ENCODE results near the gene PEAK1.
A peak's percentile ranks its signal among the peaks of the same experiment; 100 is the strongest.
"Not testable (repeated sequence)": the region's sequence is repeated elsewhere in the genome, so short reads cannot be mapped to it uniquely, and the experiment has no call there.

PEAK1 gene

DNA sequence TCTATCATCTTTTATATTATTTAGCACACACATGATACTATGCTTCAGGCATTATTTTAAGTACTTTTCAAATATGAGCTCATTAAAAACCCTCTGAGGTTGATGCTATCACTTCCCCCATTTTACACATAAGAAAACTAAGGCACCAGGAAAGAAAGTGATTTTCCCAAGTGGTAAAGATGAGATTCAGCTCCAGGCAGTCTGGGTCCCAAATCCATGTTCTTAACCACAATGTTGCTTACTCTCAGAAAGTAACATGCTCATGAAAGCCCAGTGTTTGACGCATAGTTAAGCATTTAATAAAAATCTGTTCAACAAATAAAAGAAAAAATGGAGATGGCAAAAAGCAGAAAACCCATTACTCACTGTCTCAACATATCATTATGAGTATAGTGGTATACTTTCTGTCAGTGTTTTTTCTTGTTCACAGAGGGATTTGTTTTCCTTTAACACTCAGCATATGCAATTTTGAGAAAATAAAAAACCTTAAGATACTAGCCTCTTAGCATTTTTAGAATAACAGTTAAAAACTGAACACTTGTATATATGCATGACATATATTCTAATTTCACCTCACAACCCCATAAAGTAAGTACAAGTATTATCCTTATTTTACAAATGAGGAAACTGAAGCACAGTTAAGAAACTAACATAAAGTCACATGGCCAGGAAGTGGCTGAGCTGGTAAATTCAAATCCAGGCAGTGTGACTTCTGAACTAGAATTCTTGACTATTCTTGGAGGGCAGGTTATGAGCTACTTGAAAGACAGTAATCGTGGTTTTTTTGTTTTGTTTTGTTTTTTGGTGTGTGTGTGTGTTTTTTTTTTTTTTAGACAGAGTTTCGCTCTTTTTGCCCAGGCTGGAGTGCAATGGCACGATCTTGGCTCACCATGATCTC lies 10.4 kb downstream of the PEAK1 start:
- H3K4me3 ChIP-seq (ENCODE audit: low read length), result no peak overlapping the region
- peak; percentile 69 for DNase-seq (ENCODE audit: low read depth, low spot score)

DNA sequence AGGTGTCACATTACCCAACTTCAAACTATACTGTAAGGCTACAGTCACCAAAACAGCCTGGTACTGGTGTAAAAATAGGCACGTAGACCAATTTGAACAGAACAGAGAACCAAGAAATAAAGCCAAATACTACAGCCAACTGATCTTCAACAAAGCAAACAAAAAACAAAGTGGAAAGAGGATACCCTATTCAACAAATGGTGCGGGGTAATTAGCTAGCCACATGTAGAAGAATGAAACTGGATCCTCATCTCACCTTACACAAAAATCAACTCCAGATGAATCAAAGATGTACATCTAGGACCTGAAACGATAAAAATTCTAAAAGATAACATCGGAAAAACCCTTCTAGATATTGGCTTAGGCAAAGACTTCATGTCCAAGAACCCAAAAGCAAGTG lies 13.1 kb downstream of the PEAK1 start:
- no peak for DNase-seq (ENCODE audit: low read depth, low spot score)
- H3K4me3 ChIP-seq (ENCODE audit: low read length), result no peak overlapping the region

DNA sequence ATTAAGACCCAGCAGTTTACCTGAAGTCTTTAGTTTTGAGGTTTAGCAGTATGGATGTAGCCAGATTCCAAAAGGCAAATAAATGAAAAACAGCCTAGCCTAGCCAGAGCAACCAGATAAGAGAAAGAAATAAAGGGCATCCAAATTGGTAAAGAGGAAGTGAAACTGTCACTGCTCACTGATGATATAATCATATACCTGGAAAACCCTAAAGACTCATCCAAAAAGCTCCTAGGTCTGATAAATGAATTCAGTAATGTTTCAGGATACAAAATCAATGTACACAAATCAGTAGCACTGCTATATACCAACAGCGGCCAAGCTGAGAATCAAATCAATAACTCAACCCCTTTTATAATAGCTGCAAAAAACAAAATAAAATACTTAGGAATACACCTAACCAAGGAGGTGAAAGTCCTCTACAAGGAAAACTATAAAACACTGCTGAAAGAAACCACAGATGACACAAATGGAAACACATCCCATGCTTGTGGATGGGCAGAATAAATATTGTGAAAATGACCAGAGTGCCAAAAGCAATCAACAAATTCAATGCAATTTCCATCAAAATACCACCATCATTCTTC lies 13.6 kb downstream of the PEAK1 start:
- not testable (repeated sequence) for DNase-seq (ENCODE audit: low read depth, low spot score); H3K4me3 ChIP-seq (ENCODE audit: low read length)

DNA sequence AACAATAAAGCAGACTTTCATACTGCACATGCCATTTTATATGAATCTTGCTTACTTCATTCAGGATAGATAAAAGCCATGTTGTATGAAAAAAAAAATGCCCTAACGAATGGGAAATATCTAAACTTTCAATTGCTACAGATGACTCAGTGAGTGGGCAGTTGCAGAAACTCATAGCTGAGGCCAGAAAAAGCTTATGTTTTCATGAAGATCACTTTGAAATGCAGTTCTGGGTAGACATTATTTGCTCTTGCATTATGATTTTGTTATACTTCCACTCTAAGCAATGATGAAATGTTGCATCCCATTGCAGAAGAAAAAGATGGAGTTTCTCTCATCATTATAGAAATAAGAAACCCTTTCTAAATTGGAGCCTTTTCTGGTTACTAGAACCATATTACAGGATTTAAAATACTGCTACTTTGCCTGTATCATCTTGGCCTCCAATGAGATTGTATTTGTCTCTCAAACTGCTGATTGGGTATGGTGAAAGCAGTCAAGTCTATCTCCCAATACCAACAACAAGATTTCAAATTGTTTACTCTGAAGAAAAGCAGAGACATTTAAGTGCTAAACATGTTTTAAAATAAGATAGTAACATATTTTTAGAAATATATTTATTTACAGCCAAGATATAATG lies 17.0 kb downstream of the PEAK1 start:
- H3K4me3 ChIP-seq (ENCODE audit: low read length), result no peak overlapping the region
- DNase-seq (ENCODE audit: low read depth, low spot score), result no peak

DNA sequence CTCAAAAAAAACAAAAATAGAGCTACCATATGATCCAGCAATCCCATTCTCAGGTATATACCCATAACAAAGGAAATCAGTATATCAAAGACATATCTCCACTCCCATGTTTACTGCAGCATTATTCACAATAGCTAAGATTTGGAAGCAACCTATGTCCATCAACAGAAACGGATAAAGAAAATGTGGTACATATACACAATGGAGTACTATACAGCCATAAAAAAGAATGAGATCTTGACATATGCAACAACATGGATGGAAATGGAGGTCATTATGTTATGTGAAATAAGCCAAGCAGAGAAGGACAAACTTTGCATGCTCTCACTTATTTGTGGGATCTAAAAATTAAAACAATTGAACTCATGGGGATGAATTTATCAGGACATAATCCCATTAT lies 19.6 kb downstream of the PEAK1 start:
- H3K4me3 ChIP-seq (ENCODE audit: low read length), result no peak overlapping the region
- DNase-seq (ENCODE audit: low read depth, low spot score), result no peak

DNA sequence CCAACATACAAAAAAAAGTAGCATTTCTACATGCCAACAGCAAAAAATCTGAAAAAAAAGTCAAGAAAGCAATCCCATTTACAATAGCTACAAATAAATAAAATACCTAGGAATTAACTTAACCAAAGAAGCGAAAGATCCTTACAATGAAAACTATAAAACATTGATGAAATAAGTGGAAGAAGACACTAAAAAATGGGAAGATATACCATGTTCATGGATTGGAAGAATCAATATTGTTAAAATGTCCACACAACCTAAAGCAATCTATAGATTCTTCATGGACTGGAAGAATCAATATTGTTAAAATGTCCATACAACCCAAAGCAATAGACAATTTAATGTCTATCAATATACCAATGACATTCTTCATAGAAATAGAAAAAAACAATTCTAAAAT lies 21.0 kb downstream of the PEAK1 start:
- DNase-seq (ENCODE audit: low read depth, low spot score), result no peak
- H3K4me3 ChIP-seq (ENCODE audit: low read length), result no peak overlapping the region

DNA sequence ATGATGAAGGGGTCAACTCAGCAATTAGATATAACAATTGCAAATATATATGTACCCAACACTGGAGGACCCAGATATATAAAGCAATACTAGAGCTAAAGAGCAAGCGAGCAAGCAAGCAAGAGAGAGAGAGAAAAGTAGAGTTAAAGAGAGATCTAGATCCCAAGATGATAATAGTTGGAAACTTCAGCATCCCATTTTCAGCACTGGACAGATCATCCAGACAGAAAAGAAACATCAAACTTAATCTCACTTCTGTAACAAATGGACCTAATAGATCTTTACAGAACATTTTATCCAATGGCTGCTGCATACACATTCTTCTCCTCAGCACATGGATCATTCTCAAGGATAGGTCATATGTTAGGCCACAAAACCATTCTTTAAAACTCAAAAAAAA lies 23.2 kb downstream of the PEAK1 start:
- no peak overlapping the region for H3K4me3 ChIP-seq (ENCODE audit: low read length)
- DNase-seq (ENCODE audit: low read depth, low spot score), result no peak

DNA sequence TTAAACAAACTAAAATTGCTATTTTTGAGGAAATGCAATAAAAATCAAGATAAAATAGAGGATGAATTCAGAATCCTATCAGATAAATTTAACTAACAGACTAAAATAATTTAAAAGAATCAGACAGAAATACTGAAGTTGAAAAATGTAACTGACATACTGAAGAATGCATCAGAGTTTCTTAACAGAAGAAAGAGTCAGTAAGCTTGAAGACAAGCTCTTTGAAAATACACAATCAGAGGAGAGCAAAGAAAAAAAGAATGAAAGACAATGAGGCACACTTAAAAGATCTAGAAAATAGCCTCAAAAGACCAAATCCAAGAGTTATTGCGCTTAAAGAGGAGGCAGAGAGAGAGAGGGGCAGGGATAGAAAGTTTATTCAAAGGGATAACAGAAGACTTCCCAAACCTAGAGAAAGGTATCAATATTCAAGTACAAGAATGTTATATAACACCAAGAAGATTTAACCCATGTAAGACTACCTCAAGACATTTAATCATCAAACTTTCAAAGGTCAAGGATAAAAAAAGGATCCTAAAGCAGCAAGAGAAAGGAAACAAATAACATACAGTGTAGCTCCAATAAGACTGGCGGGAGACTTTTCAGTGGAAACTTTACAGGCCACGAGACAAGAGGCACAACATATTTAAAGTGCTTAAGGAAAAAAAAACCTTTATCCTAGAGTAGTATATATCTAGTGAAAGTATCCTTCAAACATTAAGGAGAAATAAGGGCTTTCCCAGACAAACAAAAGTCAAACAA lies 24.7 kb downstream of the PEAK1 start:
- no peak overlapping the region for H3K4me3 ChIP-seq (ENCODE audit: low read length)
- no peak for DNase-seq (ENCODE audit: low read depth, low spot score)

DNA sequence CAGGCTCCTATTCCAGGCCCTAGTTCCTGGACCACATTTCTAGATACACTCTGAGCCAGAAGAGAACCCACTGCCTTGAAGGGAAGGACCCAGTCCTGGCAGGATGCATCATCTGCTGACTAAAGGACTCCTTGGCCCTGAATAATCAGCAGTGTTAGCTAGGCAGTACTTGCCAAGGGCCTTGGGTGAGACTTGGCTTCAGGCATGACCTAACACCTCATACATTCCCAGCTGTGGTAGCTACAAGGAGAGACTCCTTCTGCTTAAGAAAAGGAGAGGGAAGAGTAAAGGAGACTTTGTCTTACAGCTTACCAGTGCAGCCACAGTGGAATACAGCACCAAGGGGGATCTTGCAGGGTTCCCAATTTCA lies 26.4 kb downstream of the PEAK1 start:
- no peak for DNase-seq (ENCODE audit: low read depth, low spot score)
- no peak overlapping the region for H3K4me3 ChIP-seq (ENCODE audit: low read length)

DNA sequence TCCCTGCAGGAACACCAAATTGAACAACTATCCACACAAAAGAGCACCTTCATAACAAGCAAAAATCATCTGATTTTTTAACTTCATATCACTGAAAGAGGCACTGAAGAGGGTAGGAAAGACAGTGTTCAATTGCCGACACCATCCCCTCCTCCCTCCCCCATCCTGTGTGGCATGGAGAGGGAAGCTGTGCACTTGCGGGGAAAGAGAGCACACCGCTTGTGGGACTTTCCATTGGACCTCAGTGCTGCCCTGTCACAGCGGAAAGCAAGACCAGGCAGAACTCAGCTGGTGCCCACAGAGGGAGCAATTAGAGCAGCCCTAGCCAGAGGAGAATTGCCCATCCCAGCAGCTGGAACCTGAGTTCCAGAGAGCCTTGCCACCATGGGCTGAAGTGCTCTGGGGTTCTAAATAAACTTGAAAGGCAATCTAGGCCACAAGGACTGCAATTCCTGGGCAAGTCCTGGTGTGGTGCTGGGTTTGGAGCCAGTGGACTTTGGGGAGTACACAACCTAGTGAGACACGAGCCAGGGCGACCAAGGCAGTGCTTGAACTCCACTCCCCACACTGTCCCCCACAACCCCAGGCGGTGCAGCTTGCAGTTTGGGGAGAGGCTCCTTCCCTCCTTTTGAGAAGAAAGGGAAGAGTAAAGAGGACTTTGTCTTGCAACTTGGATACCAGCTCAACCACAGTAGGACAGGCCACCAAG lies 27.0 kb downstream of the PEAK1 start:
- no peak for DNase-seq (ENCODE audit: low read depth, low spot score)
- no peak overlapping the region for H3K4me3 ChIP-seq (ENCODE audit: low read length)

DNA sequence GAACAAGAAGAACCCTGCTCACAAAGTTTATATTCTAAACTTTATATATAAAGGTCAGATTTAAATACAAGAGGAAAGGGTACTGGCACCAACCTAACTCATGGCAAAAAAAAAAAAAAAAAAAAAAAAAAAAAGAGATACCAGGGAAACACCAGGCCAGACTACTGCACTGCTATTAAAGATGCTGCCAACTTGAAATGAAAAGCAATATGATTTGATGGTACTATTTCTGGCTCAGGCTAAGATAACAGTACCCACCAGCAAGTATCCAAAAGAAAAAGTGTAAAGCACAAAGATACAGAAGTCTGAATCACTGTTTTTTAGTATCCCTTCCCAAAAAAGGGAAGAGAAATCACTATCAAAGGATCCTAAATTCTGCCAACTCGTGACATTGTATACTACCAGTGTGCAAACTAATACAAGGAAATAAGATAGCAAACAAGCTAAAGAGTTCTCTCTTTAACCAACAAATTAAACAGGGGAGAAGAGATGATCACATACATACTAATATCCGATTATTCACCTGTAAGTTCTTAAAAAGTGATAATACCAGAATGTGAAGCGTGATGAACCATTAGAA lies 28.4 kb downstream of the PEAK1 start:
- no peak overlapping the region for H3K4me3 ChIP-seq (ENCODE audit: low read length)
- DNase-seq (ENCODE audit: low read depth, low spot score), result no peak

DNA sequence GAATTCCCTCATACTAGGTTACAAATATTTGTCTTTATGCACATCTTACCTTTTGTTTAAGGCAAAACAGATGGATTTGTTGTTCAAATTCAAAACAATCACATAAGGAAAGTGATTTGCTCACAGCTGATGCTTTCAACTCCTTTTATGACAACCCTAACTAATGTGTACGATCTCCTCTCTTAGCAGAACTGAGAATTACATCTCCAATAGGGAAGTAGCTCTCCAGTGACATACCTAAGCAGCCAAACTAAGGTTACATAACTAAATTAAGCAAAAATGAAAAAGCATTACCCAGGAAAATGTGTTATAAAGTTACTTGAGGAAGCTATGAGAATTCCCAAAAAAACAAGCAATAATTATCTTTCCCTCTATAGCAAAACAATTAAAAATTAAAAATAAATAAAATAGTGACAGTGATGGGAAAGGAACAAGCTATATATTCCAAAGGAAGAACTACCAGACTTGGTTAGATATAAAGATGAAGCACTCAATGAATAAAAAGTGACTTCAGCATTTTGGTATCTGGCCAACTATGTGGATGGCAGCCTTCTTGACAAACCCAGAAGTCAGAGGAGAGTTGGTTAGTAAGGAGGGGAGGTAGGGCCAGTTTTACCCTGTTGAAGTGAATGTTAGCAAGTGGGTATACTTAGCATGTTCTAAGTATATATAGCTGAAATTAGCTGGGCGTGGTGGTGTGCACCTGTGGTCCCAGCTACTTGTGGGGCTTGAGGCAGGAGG lies 32.4 kb downstream of the PEAK1 start:
- DNase-seq (ENCODE audit: low read depth, low spot score), result no peak
- H3K4me3 ChIP-seq (ENCODE audit: low read length), result no peak overlapping the region

DNA sequence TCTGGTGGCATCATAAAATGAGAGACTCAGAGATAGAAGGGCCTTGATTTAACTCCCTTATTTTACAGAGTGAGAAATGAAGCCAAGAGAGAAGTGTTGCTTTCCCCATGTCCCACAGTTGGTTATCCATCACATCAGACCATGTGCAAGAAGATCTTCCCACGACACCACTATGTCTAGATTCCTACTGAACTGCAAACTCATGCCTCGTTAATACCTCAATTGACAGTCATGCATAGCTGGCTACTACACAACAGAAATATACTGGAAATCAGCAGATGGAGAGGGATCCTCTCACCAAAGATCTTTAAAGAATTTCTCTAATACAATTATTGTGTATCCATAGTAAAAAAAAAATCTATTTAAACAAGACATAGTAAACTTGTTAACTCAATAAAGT lies 33.3 kb downstream of the PEAK1 start:
- H3K4me3 ChIP-seq (ENCODE audit: low read length), result no peak overlapping the region

DNA sequence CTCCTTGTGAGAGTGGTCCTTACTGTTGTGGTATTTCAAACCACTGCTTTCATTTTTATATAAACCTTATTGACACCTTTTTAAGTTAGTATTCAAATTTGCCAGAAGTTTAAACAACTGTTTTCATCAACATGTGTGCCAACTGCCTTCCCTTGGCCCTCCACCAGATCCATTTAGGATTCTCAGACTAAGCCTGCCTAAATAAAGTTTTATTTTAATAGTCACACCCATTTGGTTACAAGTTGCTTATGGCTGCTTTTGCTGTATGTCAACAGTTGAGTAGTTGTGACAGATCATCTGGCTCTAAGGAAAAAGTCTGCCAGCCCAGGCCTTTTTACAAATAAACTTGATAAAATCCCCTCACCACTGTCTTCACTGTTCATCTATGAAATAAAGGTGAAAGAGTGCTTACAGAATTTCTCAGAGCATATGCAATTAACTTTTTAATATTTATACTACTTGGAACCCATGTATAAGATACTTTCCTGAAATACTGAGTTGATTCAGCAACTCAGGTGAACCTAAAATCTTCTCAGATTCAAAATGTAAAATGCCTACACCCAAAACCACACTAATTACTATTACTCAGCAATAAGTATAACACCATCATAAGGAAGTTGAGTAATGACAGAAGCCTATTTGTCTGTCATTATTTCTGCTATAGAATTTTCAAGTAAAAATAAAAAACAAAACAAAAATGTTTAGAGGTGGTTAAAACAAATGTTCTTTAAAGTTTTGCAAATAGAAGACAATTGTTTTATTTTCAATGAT lies 35.1 kb downstream of the PEAK1 start:
- no peak for DNase-seq (ENCODE audit: low read depth, low spot score)

More for the DNA sequence above, 33.3 kb downstream of the PEAK1 start:
- DNase-seq (ENCODE audit: low read depth, low spot score), result no peak

DNA sequence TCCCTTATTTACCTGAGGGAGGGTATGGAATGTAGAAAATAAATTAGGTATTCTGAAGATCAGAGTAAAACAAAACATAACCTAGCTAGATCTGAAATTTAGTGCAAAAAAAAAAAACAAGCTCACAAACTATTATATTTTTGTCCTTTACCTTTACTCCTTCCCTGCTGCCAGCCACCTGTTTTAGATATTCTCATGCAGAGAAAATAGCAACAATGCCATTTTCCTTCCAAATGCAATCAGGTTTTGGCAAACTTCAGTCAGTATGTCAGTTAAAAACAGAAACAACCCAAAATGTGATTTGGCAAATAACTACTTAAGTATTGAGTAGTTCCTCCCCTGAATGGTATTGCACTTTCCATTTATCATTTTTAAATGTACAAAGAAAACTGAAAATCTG lies 35.8 kb downstream of the PEAK1 start:
- DNase-seq (ENCODE audit: low read depth, low spot score), result no peak
- no peak overlapping the region for H3K4me3 ChIP-seq (ENCODE audit: low read length)

More for the DNA sequence above, 35.1 kb downstream of the PEAK1 start:
- H3K4me3 ChIP-seq (ENCODE audit: low read length), result no peak overlapping the region

DNA sequence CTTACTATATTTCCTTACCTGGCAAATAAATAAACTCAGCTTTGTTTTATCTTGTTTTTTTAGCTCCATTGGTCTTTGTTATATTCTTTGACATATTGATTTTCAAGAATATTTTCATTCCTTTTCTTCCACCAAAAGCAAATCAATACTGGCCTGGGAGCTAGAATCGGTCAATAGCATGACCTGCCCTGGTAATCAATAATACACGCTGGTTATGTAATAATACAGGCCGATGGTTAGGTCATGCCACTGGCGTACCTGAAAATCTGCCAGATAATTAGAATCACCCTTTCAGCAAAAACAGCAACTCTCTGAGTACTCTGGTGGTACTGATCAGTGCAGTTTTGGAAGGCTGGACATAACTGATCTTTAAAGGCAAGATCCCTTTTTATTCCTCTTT lies 39.9 kb downstream of the PEAK1 start:
- H3K4me3 ChIP-seq (ENCODE audit: low read length), result no peak overlapping the region
- no peak for DNase-seq (ENCODE audit: low read depth, low spot score)

DNA sequence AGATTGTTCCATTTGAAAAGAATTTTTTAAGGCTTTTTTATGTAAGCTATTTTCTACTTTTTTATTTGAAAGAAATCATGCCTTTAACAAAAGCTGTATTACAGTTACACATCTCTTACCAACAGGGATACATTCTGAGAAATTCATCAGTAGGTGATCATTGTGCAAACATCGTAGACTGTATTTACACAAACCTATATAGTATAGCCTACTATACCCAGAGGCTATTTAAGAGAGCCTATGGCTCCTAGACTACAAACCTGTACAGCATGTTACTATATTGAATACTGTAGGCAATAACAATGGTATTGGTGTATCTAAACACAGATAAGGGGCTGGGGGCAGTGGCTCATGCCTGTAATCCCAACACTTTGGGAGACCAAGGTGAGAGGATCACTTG lies 43.1 kb downstream of the PEAK1 start:
- no peak for DNase-seq (ENCODE audit: low read depth, low spot score)
- no peak overlapping the region for H3K4me3 ChIP-seq (ENCODE audit: low read length)

All from Jurkat, Clone E6-1 (cell line).